H9 (cell line): Measurements from ENCODE around the gene NEGR1. TPM values are rescaled to one million over a fixed set of nuclear protein-coding genes. Genes with fewer than 3 reads are reported as not detected.

Source experiments
- DNase-seq: peaks from one replicate; pipeline ENCODE4 v3.0.0-alpha.2; 2017
- H2AFZ ChIP-seq: one replicate; pipeline ENCODE4 v1.6.1; 2013; ENCODE audit warnings: mild to moderate bottlenecking, low read length, control low read depth, moderate library complexity
- H2AK5ac ChIP-seq: 2 replicates; pipeline ENCODE4 v1.6.1; 2013; ENCODE audit warnings: low read length, control low read depth, mixed read lengths; ENCODE audit not compliant: insufficient read length
- H2BK120ac ChIP-seq: one replicate; pipeline ENCODE4 v1.6.1; 2013; ENCODE audit warnings: low read depth, mild to moderate bottlenecking, low read length, control low read depth, inconsistent platforms; ENCODE audit not compliant: poor library complexity, severe bottlenecking
- H2BK12ac ChIP-seq: 2 replicates; pipeline ENCODE4 v1.6.1; 2013; ENCODE audit warnings: low read length, control low read depth, mixed read lengths, low read depth; ENCODE audit not compliant: insufficient read length
- H2BK15ac ChIP-seq: 2 replicates; pipeline ENCODE4 v1.6.1; 2013; ENCODE audit warnings: low read depth, low read length, control low read depth
- H2BK20ac ChIP-seq: one replicate; pipeline ENCODE4 v1.6.1; 2013; ENCODE audit warnings: low read depth, mild to moderate bottlenecking, low read length, control low read depth, inconsistent platforms; ENCODE audit not compliant: poor library complexity, severe bottlenecking
- H2BK5ac ChIP-seq: 2 replicates; pipeline ENCODE4 v1.6.1; 2013; ENCODE audit warnings: low read length, control low read depth, mixed read lengths; ENCODE audit not compliant: insufficient read length
- H3K14ac ChIP-seq: 2 replicates; pipeline ENCODE4 v1.6.1; 2013; ENCODE audit warnings: low read length, control low read depth; ENCODE audit not compliant: insufficient read depth
- H3K18ac ChIP-seq: 2 replicates; pipeline ENCODE4 v1.6.1; 2013; ENCODE audit warnings: low read depth, mild to moderate bottlenecking, mixed read lengths, low read length, control low read depth; ENCODE audit not compliant: insufficient read length
- H3K23ac ChIP-seq: 2 replicates; pipeline ENCODE4 v1.6.1; 2013; ENCODE audit warnings: low read length, control low read depth, mixed read lengths, low read depth; ENCODE audit not compliant: insufficient read length
- H3K23me2 ChIP-seq: 2 replicates; pipeline ENCODE4 v1.6.1; 2013; ENCODE audit warnings: low read depth, mild to moderate bottlenecking, mixed read lengths, low read length, control low read depth; ENCODE audit not compliant: insufficient read length, poor library complexity, severe bottlenecking
- H3K27ac ChIP-seq: 2 replicates; pipeline ENCODE4 v1.5.1; 2013; ENCODE audit warnings: low read length, control low read depth, mixed read lengths, low read depth; ENCODE audit not compliant: insufficient read length
- H3K27me3 ChIP-seq: 2 replicates; pipeline ENCODE4 v1.6.1; 2013; ENCODE audit warnings: low read length, control low read depth, inconsistent platforms; ENCODE audit not compliant: insufficient read depth
- H3K4ac ChIP-seq: 2 replicates; pipeline ENCODE4 v1.6.1; 2013; ENCODE audit warnings: low read depth, mild to moderate bottlenecking, control low read depth, inconsistent platforms, low read length, moderate library complexity
- H3K4me1 ChIP-seq: 2 replicates; pipeline ENCODE4 v1.6.1; 2013; ENCODE audit warnings: low read length, control low read depth, inconsistent platforms; ENCODE audit not compliant: insufficient read depth
- H3K4me2 ChIP-seq: 2 replicates; pipeline ENCODE4 v1.6.1; 2013; ENCODE audit warnings: low read length, control low read depth, mixed read lengths; ENCODE audit not compliant: insufficient read length, insufficient read depth
- H3K56ac ChIP-seq: 2 replicates; pipeline ENCODE4 v1.6.1; 2013; ENCODE audit warnings: low read depth, mild to moderate bottlenecking, mixed read lengths, low read length, control low read depth; ENCODE audit not compliant: insufficient read length
- H3K79me1 ChIP-seq: 2 replicates; pipeline ENCODE4 v1.6.1; 2013; ENCODE audit warnings: low read depth, mild to moderate bottlenecking, moderate library complexity, low read length, control low read depth, inconsistent platforms; ENCODE audit not compliant: insufficient read depth, poor library complexity, severe bottlenecking
- H3K79me2 ChIP-seq: 2 replicates; pipeline ENCODE4 v1.6.1; 2013; ENCODE audit warnings: low read length, control low read depth, inconsistent platforms; ENCODE audit not compliant: insufficient read depth
- H3K9ac ChIP-seq: 2 replicates; pipeline ENCODE4 v1.6.1; 2013; ENCODE audit warnings: low read length, control low read depth, mixed read lengths; ENCODE audit not compliant: insufficient read length; ENCODE audit errors: extremely low read depth
- H3K9me3 ChIP-seq: one replicate; pipeline ENCODE4 v1.6.1; 2013; ENCODE audit warnings: low read depth, low read length, inconsistent platforms; ENCODE audit not compliant: control insufficient read depth
- H3T11ph ChIP-seq: one replicate; pipeline ENCODE4 v1.6.1; 2013; ENCODE audit warnings: mild to moderate bottlenecking, low read length, control low read depth, inconsistent platforms
- H4K20me1 ChIP-seq: one replicate; pipeline ENCODE4 v1.6.1; 2013; ENCODE audit not compliant: control insufficient read depth, insufficient read length, insufficient read depth
- H4K5ac ChIP-seq: 2 replicates; pipeline ENCODE4 v1.6.1; 2013; ENCODE audit warnings: low read depth, mild to moderate bottlenecking, mixed read lengths, low read length, control low read depth; ENCODE audit not compliant: insufficient read length
- H4K8ac ChIP-seq: replicated peaks from 2 replicates; pipeline ENCODE4 v1.6.1; 2013; ENCODE audit warnings: low read length, control low read depth, mixed read lengths, low read depth; ENCODE audit not compliant: insufficient read length
- H4K91ac ChIP-seq: 2 replicates; pipeline ENCODE4 v1.6.1; 2013; ENCODE audit warnings: low read depth, mild to moderate bottlenecking, moderate library complexity, mixed read lengths, low read length, control low read depth; ENCODE audit not compliant: insufficient read length
- H3K27ac Mint-ChIP-seq, 3 experiments: 2 replicates in 2 of 3; 3 replicates in 1 of 3; pipeline ENCODE4 v1.8.0; 2020 to 2021; ENCODE audit warnings: mixed read lengths in 3 of 3, mild to moderate bottlenecking in 1 of 3, moderate library complexity in 1 of 3
- H3K27me3 Mint-ChIP-seq: 2 replicates; pipeline ENCODE4 v1.8.0; 2021; ENCODE audit warnings: low read depth, mild to moderate bottlenecking, moderate library complexity, mixed read lengths
- H3K36me3 Mint-ChIP-seq, 3 experiments: 2 replicates in 2 of 3; 3 replicates in 1 of 3; pipeline ENCODE4 v1.8.0; 2020 to 2021; ENCODE audit warnings: low read depth in 3 of 3, mixed read lengths in 3 of 3; ENCODE audit not compliant: insufficient read depth in 1 of 3
- H3K4me1 Mint-ChIP-seq, 2 experiments: 2 replicates each; pipeline ENCODE4 v1.8.0; 2020; ENCODE audit warnings: mixed read lengths in 2 of 2
- H3K4me3 Mint-ChIP-seq, 2 experiments: 2 replicates in 1 of 2; 3 replicates in 1 of 2; pipeline ENCODE4 v1.8.0; 2020 to 2021; ENCODE audit warnings: mild to moderate bottlenecking in 2 of 2, mixed read lengths in 2 of 2, moderate library complexity in 1 of 2
- H3K9me3 Mint-ChIP-seq, 2 experiments: 2 replicates in 1 of 2; 3 replicates in 1 of 2; pipeline ENCODE4 v1.8.0; 2020; ENCODE audit warnings: mild to moderate bottlenecking in 2 of 2, mixed read lengths in 2 of 2, moderate library complexity in 1 of 2
- WGBS: extraction: QIAGEN DNeasy Blood & Tissue Kit; methylation state at CpG from one replicate; pipeline ENCODE4 v1.1.7; 2013; ENCODE audit warnings: missing lambda C conversion rate, low lambda C conversion rate, mixed read lengths; ENCODE audit not compliant: insufficient read length; ENCODE audit errors: extremely low coverage; 5-methylcytosine and 5-hydroxymethylcytosine counted together
- total RNA-seq: library from RNA; stranded (reverse); gene quantifications from 2 replicates; pipeline ENCODE4 v1.2.1, GENCODE V29; 2021
- TF ChIP-seq, protein P1 (sequence below): fragments of 200-600 bp; sonication (generic); conservative IDR thresholded peaks from 3 replicates; pipeline ENCODE4 v1.8.0; 2021; ENCODE audit warnings: antibody characterized with exemption, mild to moderate bottlenecking

Gene NEGR1
- total RNA-seq, 1 experiment from 2014 or later = 0.13 TPM

DNA sequence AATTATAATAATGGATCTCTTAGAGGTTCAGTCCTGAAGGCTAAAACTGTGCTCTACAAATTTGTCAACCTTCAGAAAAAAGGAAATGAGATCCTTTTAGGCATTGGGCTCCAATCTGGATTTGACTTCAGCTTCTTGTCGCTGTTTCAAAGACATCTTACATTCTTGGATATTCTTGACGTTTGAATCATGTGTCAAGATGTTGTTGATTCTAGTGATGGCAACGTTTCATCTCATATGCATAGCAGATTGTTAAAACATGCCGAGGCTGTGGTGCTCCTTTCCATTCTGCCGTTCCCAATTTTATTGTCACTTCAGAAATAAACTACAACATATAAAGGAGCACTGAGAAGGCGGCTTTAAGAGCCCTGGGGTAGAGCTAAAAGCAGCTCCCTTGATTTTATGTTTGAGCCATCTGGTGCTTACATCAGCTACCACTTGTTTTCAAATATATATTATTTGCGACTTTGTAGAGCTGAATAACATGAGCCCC lies 733.9 kb downstream of the NEGR1 start:
- no peaks in the 10 kb centered on the region for H3K79me2 ChIP-seq
- no peak overlapping the region for H3K4me3 Mint-ChIP-seq
- H3K4me1 Mint-ChIP-seq = no peaks in the 10 kb centered on the region
- H2BK12ac ChIP-seq = no peak overlapping the region
- no peak overlapping the region for H2BK20ac ChIP-seq
- no peak overlapping the region for H4K91ac ChIP-seq
- no peaks in the 10 kb centered on the region for H3K27me3 Mint-ChIP-seq
- no peak overlapping the region for H3K14ac ChIP-seq
- no peak overlapping the region for H2BK120ac ChIP-seq
- no CpG with 5 or more reads among the region's 7 CpGs for WGBS
- H3K23ac ChIP-seq = no peak overlapping the region
- no peak for DNase-seq
- no peak overlapping the region for H3K27ac Mint-ChIP-seq
- H3K23me2 ChIP-seq = no peaks in the 10 kb centered on the region
- no peak overlapping the region for H4K8ac ChIP-seq
- H3K4me2 ChIP-seq = no peak overlapping the region
- H2AFZ ChIP-seq = no peak overlapping the region
- H3K4ac ChIP-seq = no peak overlapping the region
- no peaks in the 10 kb centered on the region for H4K20me1 ChIP-seq
- H2BK15ac ChIP-seq = no peak overlapping the region
- no peak overlapping the region for H4K5ac ChIP-seq
- no peak overlapping the region for H3K9ac ChIP-seq
- no peak overlapping the region for H2BK5ac ChIP-seq
- no peaks in the 10 kb centered on the region for H3K4me1 ChIP-seq
- H3K79me1 ChIP-seq = no peaks in the 10 kb centered on the region
- H3K36me3 Mint-ChIP-seq = no peaks in the 10 kb centered on the region
- no peaks in the 10 kb centered on the region for H3K9me3 ChIP-seq
- H2AK5ac ChIP-seq = no peak overlapping the region
- H3T11ph ChIP-seq = no peak overlapping the region
- no peaks in the 10 kb centered on the region for H3K27me3 ChIP-seq
- no peaks in the 10 kb centered on the region for H3K9me3 Mint-ChIP-seq
- no peak overlapping the region for H3K27ac ChIP-seq
- TF ChIP-seq, protein P1, sequence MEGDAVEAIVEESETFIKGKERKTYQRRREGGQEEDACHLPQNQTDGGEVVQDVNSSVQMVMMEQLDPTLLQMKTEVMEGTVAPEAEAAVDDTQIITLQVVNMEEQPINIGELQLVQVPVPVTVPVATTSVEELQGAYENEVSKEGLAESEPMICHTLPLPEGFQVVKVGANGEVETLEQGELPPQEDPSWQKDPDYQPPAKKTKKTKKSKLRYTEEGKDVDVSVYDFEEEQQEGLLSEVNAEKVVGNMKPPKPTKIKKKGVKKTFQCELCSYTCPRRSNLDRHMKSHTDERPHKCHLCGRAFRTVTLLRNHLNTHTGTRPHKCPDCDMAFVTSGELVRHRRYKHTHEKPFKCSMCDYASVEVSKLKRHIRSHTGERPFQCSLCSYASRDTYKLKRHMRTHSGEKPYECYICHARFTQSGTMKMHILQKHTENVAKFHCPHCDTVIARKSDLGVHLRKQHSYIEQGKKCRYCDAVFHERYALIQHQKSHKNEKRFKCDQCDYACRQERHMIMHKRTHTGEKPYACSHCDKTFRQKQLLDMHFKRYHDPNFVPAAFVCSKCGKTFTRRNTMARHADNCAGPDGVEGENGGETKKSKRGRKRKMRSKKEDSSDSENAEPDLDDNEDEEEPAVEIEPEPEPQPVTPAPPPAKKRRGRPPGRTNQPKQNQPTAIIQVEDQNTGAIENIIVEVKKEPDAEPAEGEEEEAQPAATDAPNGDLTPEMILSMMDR = no peak
- no peak overlapping the region for H3K56ac ChIP-seq
- no peak overlapping the region for H3K18ac ChIP-seq
